Measurements from ENCODE around the gene HADHB.
"Not testable (repeated sequence)": the region's sequence is repeated elsewhere in the genome, so short reads cannot be mapped to it uniquely, and the experiment has no call there.

GRCh38 chr2:26329083-26329482 is 84.3 kb downstream of the HADHB start:
- TF ChIP-seq, protein P1, sequence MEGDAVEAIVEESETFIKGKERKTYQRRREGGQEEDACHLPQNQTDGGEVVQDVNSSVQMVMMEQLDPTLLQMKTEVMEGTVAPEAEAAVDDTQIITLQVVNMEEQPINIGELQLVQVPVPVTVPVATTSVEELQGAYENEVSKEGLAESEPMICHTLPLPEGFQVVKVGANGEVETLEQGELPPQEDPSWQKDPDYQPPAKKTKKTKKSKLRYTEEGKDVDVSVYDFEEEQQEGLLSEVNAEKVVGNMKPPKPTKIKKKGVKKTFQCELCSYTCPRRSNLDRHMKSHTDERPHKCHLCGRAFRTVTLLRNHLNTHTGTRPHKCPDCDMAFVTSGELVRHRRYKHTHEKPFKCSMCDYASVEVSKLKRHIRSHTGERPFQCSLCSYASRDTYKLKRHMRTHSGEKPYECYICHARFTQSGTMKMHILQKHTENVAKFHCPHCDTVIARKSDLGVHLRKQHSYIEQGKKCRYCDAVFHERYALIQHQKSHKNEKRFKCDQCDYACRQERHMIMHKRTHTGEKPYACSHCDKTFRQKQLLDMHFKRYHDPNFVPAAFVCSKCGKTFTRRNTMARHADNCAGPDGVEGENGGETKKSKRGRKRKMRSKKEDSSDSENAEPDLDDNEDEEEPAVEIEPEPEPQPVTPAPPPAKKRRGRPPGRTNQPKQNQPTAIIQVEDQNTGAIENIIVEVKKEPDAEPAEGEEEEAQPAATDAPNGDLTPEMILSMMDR (IDR thresholded peaks at IDR 0.05 in 2 of 3, conservative IDR thresholded peaks at IDR 0.05 in 1 of 3; ENCODE audit: borderline replicate concordance in 1 of 3, insufficient read depth in 1 of 3, low read depth in 2 of 3, low read length in 2 of 3), result not testable (repeated sequence)
- not testable (repeated sequence) for TF ChIP-seq YY1 (IDR thresholded peaks at IDR 0.05; ENCODE audit: extremely low read depth, insufficient replicate concordance, low read depth, low read length); ELF1 (IDR thresholded peaks at IDR 0.05; ENCODE audit: borderline replicate concordance, low read depth); POLR2A (IDR thresholded peaks at IDR 0.05; ENCODE audit: borderline replicate concordance, extremely low read depth, insufficient read depth, insufficient read length)
- TF ChIP-seq, protein P2, sequence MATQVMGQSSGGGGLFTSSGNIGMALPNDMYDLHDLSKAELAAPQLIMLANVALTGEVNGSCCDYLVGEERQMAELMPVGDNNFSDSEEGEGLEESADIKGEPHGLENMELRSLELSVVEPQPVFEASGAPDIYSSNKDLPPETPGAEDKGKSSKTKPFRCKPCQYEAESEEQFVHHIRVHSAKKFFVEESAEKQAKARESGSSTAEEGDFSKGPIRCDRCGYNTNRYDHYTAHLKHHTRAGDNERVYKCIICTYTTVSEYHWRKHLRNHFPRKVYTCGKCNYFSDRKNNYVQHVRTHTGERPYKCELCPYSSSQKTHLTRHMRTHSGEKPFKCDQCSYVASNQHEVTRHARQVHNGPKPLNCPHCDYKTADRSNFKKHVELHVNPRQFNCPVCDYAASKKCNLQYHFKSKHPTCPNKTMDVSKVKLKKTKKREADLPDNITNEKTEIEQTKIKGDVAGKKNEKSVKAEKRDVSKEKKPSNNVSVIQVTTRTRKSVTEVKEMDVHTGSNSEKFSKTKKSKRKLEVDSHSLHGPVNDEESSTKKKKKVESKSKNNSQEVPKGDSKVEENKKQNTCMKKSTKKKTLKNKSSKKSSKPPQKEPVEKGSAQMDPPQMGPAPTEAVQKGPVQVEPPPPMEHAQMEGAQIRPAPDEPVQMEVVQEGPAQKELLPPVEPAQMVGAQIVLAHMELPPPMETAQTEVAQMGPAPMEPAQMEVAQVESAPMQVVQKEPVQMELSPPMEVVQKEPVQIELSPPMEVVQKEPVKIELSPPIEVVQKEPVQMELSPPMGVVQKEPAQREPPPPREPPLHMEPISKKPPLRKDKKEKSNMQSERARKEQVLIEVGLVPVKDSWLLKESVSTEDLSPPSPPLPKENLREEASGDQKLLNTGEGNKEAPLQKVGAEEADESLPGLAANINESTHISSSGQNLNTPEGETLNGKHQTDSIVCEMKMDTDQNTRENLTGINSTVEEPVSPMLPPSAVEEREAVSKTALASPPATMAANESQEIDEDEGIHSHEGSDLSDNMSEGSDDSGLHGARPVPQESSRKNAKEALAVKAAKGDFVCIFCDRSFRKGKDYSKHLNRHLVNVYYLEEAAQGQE (IDR thresholded peaks at IDR 0.05; ENCODE audit: low read depth), result not testable (repeated sequence)

Data from HCT116 (cell line).